Measurements from ENCODE around the gene JARID2. TPM values are rescaled to one million over a fixed set of nuclear protein-coding genes. Genes with fewer than 3 reads are reported as not detected.

JARID2 gene
- total RNA-seq, 1 donor from 2014 or later, result 5.0 TPM

DNA sequence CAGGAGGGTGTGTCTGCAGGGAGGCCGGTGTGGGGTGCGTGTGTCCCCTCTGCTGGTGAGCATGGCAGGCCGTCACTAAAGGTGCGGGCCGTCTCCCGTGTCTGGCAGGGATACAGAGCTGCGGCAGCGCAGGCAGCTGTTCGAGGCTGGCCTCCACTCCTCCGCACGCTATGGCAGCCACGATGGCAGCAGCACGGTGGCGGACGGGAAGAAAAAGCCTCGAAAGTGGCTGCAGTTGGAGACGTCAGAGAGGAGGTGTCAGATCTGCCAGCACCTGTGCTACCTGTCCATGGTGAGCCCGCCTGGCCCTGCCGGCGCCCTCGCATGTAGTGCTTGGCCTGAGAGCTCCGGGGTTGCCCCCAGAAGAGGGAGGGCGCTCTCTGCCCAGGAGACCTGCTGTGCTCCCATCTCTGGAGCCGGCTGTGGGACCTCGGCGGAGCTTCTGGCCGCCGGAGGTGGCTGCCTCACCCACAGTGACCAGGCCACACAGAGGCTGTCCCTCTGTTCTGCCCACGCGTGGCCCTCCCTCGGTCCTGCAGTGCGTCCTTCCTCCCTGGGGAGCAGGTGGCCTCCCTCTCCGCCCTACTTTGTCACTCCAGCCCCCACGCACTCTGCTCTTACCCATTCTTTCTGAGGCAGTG, 267.4 kb downstream of the JARID2 start:
- no peak for DNase-seq (ENCODE audit: low spot score in 2 of 2)
- intact Hi-C loops (cut with DNase I), result no loop called here
- Histone ChIP-seq H3K4me1 (no peaks in the 10 kb centered on the region), H3K27ac (no peak overlapping the region), H3K36me3 (peaks cover 56 to 78% of the 10 kb centered on the region in 2 donors), H3K4me3 (no peak overlapping the region), H3K27me3 (no peaks in the 10 kb centered on the region), H3K9me3 (no peaks in the 10 kb centered on the region)
- TF ChIP-seq, protein P1, sequence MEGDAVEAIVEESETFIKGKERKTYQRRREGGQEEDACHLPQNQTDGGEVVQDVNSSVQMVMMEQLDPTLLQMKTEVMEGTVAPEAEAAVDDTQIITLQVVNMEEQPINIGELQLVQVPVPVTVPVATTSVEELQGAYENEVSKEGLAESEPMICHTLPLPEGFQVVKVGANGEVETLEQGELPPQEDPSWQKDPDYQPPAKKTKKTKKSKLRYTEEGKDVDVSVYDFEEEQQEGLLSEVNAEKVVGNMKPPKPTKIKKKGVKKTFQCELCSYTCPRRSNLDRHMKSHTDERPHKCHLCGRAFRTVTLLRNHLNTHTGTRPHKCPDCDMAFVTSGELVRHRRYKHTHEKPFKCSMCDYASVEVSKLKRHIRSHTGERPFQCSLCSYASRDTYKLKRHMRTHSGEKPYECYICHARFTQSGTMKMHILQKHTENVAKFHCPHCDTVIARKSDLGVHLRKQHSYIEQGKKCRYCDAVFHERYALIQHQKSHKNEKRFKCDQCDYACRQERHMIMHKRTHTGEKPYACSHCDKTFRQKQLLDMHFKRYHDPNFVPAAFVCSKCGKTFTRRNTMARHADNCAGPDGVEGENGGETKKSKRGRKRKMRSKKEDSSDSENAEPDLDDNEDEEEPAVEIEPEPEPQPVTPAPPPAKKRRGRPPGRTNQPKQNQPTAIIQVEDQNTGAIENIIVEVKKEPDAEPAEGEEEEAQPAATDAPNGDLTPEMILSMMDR (IDR thresholded peaks at IDR 0.05), result no peak

DNA sequence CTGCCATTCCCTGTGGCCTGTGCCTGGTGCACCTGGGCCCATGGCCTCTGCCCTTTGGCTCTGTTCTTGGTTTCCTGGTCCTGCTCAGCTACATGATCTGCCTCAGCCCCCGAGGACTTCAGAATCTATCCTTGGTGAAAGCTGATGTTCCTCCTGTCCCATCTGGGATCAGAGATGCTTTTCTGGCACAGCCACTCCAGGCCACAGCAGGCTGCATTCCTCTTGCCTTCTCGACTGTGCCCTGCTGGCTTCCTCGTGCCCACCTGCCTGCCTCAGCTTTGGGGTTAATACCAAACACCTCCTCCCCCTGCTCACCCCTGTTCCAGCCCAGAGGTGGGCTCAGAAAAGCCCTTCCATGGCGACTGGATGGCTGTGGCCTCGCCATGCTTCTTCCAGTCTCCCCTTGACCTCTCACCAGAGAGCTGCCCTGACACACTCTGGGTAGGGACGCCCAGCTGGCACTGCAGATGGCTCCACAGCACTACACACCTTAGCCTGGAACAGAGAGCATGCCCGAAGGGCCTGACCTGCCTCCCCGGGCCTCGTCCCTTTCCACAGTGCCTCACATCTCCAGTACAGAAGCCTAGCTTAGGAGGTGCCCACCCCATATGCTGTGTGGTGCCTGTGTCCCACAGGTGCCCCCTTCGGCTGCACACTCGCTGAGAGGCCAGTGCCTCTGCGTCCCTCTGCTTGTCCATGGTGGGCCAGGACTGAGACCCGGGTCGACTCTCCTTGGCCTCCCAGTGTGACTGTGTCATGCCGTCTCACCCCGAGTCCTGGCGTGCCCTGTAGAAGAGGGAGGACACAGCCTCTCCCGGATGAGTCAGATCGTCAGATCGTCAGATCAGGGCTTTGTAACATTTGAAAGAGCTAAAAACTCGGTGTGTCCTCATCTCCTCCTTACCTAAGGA, 268.2 kb downstream of the JARID2 start:
- H3K27ac ChIP-seq, result no peak overlapping the region
- no peaks in the 10 kb centered on the region for H3K27me3 ChIP-seq
- no peaks in the 10 kb centered on the region for H3K9me3 ChIP-seq
- no peaks in the 10 kb centered on the region for H3K4me1 ChIP-seq
- peaks cover 57 to 78% of the 10 kb centered on the region in 2 donors for H3K36me3 ChIP-seq
- intact Hi-C loops (cut with DNase I), result no loop called here
- TF ChIP-seq, protein P1 (IDR thresholded peaks at IDR 0.05), result no peak
- H3K4me3 ChIP-seq, result no peak overlapping the region
- no peak for DNase-seq (ENCODE audit: low spot score in 2 of 2)

DNA sequence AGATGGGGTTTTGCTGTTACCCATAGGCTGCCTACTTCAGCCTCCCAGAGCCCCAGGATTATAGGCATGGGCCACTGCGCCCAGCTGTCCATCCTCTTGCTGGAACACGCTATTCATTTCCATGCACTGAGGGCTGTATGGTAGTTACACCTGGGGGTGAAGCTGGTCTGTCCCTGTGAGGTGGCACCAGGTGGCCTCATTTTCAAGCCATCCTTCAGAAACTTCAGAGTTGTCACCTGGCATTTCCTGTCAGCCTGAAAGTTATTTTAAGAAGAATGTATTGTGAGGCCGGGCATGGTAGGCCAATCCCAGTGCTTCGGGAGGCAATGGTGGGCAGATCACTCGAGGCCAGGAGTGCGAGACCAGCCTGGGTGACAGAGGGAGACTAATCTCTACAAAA, 269.4 kb downstream of the JARID2 start:
- H3K9me3 ChIP-seq, result no peaks in the 10 kb centered on the region
- DNase-seq (ENCODE audit: low spot score in 2 of 2), result no peak
- H3K27me3 ChIP-seq, result no peaks in the 10 kb centered on the region
- H3K27ac ChIP-seq, result no peak overlapping the region
- no peaks in the 10 kb centered on the region for H3K4me1 ChIP-seq
- intact Hi-C loops (cut with DNase I), result no loop called here
- H3K4me3 ChIP-seq, result no peak overlapping the region
- H3K36me3 ChIP-seq, result peaks cover 52 to 81% of the 10 kb centered on the region in 2 donors
- TF ChIP-seq, protein P1 (IDR thresholded peaks at IDR 0.05), result no peak

DNA sequence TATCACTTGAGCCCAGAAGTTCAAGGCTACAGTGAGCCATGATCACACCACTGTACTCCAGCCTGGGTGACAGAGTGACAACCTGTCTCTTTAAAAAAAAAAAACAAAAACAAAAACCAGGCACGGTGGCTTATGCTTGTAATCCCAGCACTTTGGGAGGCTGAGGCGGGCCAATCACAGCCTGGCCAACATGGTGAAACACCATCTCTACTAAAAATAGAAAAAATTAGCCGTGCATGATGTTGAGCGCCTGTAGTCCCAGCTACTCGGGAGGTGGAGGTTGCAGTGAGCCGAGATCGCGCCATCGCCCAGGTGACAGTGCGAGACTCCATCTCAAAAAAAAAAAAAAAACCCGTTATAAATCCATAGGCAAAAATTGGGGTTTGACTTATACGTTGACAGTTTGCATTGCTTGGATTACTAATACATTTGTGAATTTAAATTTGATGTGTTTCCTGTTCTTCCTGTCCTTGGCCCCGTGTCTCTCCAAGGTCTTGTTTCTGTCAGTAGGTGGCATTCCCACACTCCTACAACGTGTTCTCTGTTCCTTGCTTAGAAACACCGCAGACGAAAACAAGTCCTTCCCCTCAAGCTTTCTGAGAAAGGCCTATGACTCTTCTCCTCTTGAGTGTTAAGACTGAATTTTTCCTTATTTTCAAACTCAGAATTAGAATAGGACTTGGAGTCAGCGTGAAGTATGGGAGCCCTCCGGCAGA, 269.9 kb downstream of the JARID2 start:
- Histone ChIP-seq H3K4me3 (no peak overlapping the region), H3K36me3 (peaks cover 57 to 85% of the 10 kb centered on the region in 2 donors), H3K4me1 (no peaks in the 10 kb centered on the region), H3K27ac (no peak overlapping the region), H3K9me3 (no peaks in the 10 kb centered on the region), H3K27me3 (no peaks in the 10 kb centered on the region)
- intact Hi-C loops (cut with DNase I), result no loop called here
- DNase-seq (ENCODE audit: low spot score in 2 of 2), result no peak
- TF ChIP-seq, protein P1 (IDR thresholded peaks at IDR 0.05), result no peak

DNA sequence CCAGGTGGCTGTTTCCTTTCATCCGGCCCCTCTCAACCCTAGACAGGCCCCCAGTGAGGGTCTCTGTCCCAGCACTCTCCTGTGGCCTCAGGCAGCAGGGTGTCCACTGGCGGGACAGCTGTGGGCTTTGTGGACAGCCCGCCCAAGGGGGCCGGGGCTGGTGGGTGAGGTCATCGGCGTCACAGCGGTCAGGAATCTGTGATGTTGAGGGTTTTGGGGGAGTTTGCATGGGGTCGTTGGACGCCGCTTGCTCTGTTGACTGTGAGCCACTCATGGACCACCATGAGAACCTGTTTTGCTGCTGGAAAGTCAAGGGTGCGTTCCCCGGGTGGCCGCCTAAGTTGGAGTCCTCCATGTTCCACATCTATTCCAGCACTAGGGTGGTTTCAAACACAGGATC, 270.5 kb downstream of the JARID2 start:
- H3K4me3 ChIP-seq, result no peak overlapping the region
- H3K27me3 ChIP-seq, result no peaks in the 10 kb centered on the region
- intact Hi-C loops (cut with DNase I), result no loop called here
- TF ChIP-seq, protein P1 (IDR thresholded peaks at IDR 0.05), result no peak
- no peaks in the 10 kb centered on the region for H3K4me1 ChIP-seq
- no peak for DNase-seq (ENCODE audit: low spot score in 2 of 2)
- no peak overlapping the region for H3K27ac ChIP-seq
- H3K36me3 ChIP-seq, result peaks cover 55 to 86% of the 10 kb centered on the region in 2 donors
- no peaks in the 10 kb centered on the region for H3K9me3 ChIP-seq

Measured in ascending aorta (tissue), 2 donors.